Testis (tissue), 3 donors: ENCODE data around the gene OTOA. TPM values are rescaled to one million over a fixed set of nuclear protein-coding genes. Genes with fewer than 3 reads are reported as not detected.
"Not testable (repeated sequence)": the region's sequence is repeated elsewhere in the genome, so short reads cannot be mapped to it uniquely, and the experiment has no call there.

Experiments used
- DNase-seq: peaks from one replicate; pipeline ENCODE4 v3.0.0-alpha.2; 2019
- H3K27ac ChIP-seq, 2 donors: fragments of 200-600 bp; sonication (generic); one replicate each; pipeline ENCODE4 v1.5.1; 2019
- H3K27me3 ChIP-seq: fragments of 200-600 bp; sonication (generic); one replicate; pipeline ENCODE4 v1.5.1; 2019
- H3K36me3 ChIP-seq: fragments of 200-600 bp; sonication (generic); one replicate; pipeline ENCODE4 v1.5.1; 2017; ENCODE audit warnings: low read depth; ENCODE audit errors: missing control alignments
- H3K4me1 ChIP-seq: fragments of 200-600 bp; sonication (generic); one replicate; pipeline ENCODE4 v1.5.1; 2019
- H3K4me3 ChIP-seq, 2 donors: fragments of 200-600 bp; sonication (generic); one replicate each; pipeline ENCODE4 v1.5.1; 2017 to 2019
- H3K9me3 ChIP-seq: fragments of 200-600 bp; sonication (generic); one replicate; pipeline ENCODE4 v1.5.1; 2017
- POLR2A ChIP-seq: fragments of 450-650 bp; IDR thresholded peaks from one replicate; pipeline ENCODE4 v1.6.1; 2017; ENCODE audit warnings: antibody characterized with exemption, mild to moderate bottlenecking, moderate library complexity
- WGBS, 2 donors: methylation state at CpG; one replicate each; pipeline ENCODE4 v1.1.5; 2018; 5-methylcytosine and 5-hydroxymethylcytosine counted together
- intact Hi-C: fragments of 100-400 bp; cut with DNase I; formaldehyde crosslinking; loops from one replicate; pipeline ENCODE4 v1.15.1; 2023; ENCODE audit warnings: low total_unique reads
- polyA plus RNA-seq: library from polyadenylated mRNA; stranded (reverse); fragments of 350-450 nt; fragmentation: Illumina TruSeq; extraction: RNeasy Lipid Tissue Mini Kit (QIAGEN cat#74804); gene quantifications from one replicate; pipeline ENCODE4 v1.2.3, GENCODE V29; 2014; ENCODE audit warnings: low read depth, low replicate concordance; ENCODE audit not compliant: insufficient read depth
- total RNA-seq, 2 donors: library from RNA; depleted of rRNA; stranded (reverse); fragments of >200 nt; gene quantifications; one replicate each; pipeline ENCODE4 v1.2.3, GENCODE V29; 2016
- TF ChIP-seq, protein P1 (sequence below), 3 experiments: fragments of 450-650 bp in 2 of 3; fragments of 200-600 bp in 1 of 3; sonication (generic) in 1 of 3; IDR thresholded peaks; one replicate each; pipeline ENCODE4 v1.5.1; 2016 to 2019; ENCODE audit warnings: antibody characterized with exemption in 3 of 3, mild to moderate bottlenecking in 2 of 3, moderate library complexity in 1 of 3

OTOA gene
- total and polyA plus RNA-seq, 3 donors from 2014 or later, result 6.5 to 19.7 (median 11.2) TPM

DNA sequence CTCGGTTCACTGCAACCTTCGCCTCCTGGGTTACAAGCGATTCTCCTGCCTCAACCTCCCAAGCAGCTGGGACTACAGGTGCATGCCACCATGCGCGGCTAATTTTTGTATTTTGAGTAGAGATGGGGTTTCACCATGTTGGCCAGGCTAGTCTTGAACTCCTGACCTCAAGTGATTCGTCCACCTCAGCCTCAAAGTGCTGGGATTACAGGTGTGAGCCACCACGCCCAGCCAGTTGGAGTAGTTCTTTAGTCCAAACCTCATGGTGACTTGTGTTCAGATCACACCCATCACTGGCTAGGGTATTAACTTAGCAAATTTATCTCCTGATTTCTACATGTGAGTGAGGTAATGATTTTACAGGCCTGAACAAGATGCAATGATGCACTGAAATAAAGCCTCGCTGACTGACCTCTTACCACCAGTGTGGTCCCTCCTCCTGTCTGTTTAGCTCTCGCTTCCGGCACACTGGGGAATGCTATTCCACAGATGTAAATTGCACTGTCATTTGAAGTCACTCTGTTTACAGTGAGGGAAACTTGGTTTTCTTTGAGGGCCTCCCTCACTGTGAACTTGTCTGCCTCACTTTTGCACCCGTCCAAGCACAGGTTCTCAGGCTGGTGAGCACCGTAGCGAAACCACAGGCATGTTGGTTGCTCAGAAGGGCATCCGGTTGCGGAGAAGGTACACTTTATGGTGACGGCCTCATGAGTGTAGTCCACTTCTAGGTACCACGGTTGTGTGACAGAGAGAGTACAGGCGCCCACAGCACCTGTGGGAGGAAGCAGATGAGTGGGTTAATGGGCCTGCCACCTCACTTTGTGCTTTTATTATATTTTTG, 16.8 kb upstream of the OTOA start:
- intact Hi-C loops, result no loop called here
- DNase-seq, result no peak
- H3K4me1 ChIP-seq, result peaks cover 10% of the 10 kb centered on the region
- no peak for TF ChIP-seq POLR2A
- TF ChIP-seq, protein P1, sequence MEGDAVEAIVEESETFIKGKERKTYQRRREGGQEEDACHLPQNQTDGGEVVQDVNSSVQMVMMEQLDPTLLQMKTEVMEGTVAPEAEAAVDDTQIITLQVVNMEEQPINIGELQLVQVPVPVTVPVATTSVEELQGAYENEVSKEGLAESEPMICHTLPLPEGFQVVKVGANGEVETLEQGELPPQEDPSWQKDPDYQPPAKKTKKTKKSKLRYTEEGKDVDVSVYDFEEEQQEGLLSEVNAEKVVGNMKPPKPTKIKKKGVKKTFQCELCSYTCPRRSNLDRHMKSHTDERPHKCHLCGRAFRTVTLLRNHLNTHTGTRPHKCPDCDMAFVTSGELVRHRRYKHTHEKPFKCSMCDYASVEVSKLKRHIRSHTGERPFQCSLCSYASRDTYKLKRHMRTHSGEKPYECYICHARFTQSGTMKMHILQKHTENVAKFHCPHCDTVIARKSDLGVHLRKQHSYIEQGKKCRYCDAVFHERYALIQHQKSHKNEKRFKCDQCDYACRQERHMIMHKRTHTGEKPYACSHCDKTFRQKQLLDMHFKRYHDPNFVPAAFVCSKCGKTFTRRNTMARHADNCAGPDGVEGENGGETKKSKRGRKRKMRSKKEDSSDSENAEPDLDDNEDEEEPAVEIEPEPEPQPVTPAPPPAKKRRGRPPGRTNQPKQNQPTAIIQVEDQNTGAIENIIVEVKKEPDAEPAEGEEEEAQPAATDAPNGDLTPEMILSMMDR (IDR thresholded peaks at IDR 0.05), result no peak
- H3K27me3 ChIP-seq, result no peaks in the 10 kb centered on the region
- H3K27ac ChIP-seq, result no peak overlapping the region
- H3K4me3 ChIP-seq, result no peak overlapping the region
- WGBS, 2 donors, result 90 to 93% methylated on average over 18 of the region's 18 CpGs
- H3K36me3 ChIP-seq, result no peaks in the 10 kb centered on the region
- no peaks in the 10 kb centered on the region for H3K9me3 ChIP-seq

DNA sequence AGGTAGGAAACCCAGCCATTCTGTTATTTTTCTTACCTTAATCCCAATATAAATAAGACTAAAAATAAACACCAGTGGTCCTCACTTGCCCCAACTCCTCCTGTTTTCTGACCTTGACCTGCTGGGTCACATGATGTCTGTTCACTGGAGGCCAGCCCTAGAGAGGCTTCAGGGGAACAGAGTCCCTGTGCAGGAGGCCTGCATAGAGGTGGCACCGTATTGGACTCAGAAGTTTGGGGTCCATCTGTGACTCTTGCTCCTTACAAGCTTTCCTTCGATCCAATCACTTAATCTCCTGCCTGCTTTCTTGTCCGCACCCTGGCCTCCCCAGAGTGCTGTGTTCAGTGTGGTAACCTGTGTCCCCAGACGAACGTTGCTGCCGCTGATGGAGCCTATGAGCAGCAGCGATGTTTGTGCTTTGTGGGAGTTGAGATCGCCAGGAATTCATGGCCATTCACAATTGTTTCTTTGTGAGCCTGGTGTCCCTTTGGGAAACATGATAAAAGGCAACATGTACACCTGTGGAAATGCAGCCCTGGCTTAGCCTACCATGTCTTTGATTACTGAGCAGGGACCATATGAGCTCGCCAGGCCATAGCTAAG, 16.1 kb upstream of the OTOA start:
- Histone ChIP-seq H3K27ac (no peak overlapping the region), H3K27me3 (no peaks in the 10 kb centered on the region), H3K36me3 (no peaks in the 10 kb centered on the region), H3K4me3 (no peak overlapping the region), H3K4me1 (peaks cover 10% of the 10 kb centered on the region), H3K9me3 (no peaks in the 10 kb centered on the region)
- TF ChIP-seq, protein P1 (IDR thresholded peaks at IDR 0.05), result no peak
- TF ChIP-seq POLR2A, result no peak
- WGBS, 2 donors, result 66 to 79% methylated on average over 9 of the region's 9 CpGs
- no peak for DNase-seq
- intact Hi-C loops, result no loop called here

DNA sequence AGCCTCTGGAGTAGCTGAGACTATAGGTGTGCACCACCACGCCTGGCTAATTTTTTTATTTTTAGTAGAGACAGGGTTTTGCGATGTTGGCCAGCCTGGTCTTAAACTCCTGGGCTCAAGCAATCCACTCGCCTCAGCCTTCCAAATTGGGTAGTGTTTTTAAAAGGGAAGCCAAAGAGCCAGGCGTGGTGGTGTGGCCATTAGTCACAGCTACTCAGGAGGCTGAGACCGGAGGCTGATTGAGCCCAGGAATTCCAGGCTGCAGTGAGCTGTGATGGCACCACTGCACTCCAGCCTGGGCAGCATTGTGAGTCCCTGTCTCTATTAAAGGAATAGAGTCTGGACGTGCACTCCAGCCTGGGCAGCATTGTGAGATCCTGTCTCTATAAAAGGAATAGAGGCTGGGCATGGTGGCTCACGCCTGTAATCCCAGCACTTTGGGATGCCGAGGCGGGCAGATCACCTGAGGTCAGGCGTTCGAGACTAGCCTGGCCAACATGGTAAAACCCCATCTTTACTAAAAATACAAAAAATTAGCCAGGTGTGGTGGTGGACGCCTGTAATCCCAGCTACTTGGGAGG, 13.9 kb upstream of the OTOA start:
- H3K27me3 ChIP-seq, H3K9me3 ChIP-seq, H3K4me3 ChIP-seq, H3K27ac ChIP-seq, DNase-seq, H3K36me3 ChIP-seq, intact Hi-C loops: not testable (repeated sequence)
- WGBS, 2 donors, result 89 to 95% methylated on average over 12 of the region's 12 CpGs
- peaks cover 10% of the 10 kb centered on the region for H3K4me1 ChIP-seq

DNA sequence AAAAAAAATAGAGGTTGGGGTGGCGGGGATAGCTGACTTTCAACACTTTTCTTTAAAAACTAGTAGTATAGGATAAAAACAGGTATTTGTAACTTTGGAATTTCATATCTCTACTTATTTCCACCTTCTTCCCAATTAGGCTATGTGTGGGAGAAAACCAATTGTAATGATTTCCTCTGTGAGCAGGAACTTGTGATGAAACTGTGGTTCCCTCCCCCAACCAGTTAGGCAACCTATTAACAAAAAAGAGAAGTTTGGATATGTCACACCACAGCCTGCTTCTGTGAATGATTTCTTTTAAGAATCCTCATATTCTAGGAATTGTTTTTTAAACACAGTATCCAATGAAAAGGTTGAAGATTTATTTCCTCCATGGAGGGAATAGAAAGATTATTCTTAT, 13.2 kb upstream of the OTOA start:
- DNase-seq, result no peak
- no peaks in the 10 kb centered on the region for H3K9me3 ChIP-seq
- H3K4me1 ChIP-seq, result peaks cover 10% of the 10 kb centered on the region
- TF ChIP-seq, protein P1 (IDR thresholded peaks at IDR 0.05), result no peak
- no peak for TF ChIP-seq POLR2A
- H3K27ac ChIP-seq, result no peak overlapping the region
- WGBS, 2 donors, result 86 to 100% methylated on average over 1 of the region's 1 CpG
- H3K4me3 ChIP-seq, result no peak overlapping the region
- no peaks in the 10 kb centered on the region for H3K36me3 ChIP-seq
- no peaks in the 10 kb centered on the region for H3K27me3 ChIP-seq
- intact Hi-C loops, result no loop called here

DNA sequence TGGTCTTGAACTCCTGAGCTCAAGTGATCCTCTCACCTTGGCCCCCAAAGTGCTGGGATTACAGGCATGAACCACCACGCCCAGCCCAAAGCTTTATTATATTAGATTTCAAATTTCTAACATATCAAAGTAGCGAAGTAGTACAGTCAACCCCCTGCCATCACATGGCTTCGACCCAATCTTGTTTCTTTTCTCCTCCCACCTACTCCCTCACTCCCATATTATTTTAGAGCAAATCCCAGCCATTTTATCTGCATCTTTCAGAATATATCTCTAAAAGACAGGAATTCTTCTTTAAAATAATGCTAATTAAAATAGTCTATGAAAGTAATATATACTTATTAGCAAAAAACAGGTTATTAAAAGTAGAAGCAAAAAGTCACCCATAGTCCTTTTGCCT, 12.3 kb upstream of the OTOA start:
- no peak overlapping the region for H3K27ac ChIP-seq

More for the DNA sequence above, 12.3 kb upstream of the OTOA start:
- H3K36me3 ChIP-seq, result no peaks in the 10 kb centered on the region
- no peak overlapping the region for H3K4me3 ChIP-seq
- H3K4me1 ChIP-seq, result peaks cover 10% of the 10 kb centered on the region
- 82 to 85% methylated on average over 3 of the region's 3 CpGs for WGBS, 2 donors
- no peak for DNase-seq
- TF ChIP-seq, protein P1 (IDR thresholded peaks at IDR 0.05), result no peak
- no peak for TF ChIP-seq POLR2A
- no peaks in the 10 kb centered on the region for H3K9me3 ChIP-seq
- intact Hi-C loops, result no loop called here
- H3K27me3 ChIP-seq, result no peaks in the 10 kb centered on the region
